ENCODE results near the gene S100G.

DNA sequence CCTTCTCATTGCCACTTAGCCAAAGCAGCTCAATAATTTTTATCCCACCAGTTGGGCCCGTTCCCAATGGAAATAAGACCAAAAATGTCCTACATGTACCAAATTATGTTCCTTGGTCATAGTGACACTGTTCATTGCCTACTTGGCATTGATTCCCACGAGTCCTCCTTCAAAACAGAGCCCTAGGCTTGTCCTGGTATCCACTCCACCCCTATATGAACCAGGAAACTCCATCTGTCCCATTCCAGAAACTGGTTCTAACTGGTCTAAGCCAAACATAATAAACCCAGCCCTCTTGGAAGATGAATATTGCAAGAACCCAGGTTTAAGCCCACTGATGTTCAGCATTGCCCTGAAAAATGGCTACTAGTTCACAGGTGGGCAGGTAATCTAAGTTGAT, 30.9 kb upstream of the S100G start:
- no peak for TF ChIP-seq POLR2A (IDR thresholded peaks at IDR 0.05)
- TF ChIP-seq, protein P1, sequence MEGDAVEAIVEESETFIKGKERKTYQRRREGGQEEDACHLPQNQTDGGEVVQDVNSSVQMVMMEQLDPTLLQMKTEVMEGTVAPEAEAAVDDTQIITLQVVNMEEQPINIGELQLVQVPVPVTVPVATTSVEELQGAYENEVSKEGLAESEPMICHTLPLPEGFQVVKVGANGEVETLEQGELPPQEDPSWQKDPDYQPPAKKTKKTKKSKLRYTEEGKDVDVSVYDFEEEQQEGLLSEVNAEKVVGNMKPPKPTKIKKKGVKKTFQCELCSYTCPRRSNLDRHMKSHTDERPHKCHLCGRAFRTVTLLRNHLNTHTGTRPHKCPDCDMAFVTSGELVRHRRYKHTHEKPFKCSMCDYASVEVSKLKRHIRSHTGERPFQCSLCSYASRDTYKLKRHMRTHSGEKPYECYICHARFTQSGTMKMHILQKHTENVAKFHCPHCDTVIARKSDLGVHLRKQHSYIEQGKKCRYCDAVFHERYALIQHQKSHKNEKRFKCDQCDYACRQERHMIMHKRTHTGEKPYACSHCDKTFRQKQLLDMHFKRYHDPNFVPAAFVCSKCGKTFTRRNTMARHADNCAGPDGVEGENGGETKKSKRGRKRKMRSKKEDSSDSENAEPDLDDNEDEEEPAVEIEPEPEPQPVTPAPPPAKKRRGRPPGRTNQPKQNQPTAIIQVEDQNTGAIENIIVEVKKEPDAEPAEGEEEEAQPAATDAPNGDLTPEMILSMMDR (IDR thresholded peaks at IDR 0.05), result no peak

Data from Peyer's patch (tissue), 4 donors.